NT2/D1 (cell line): Measurements from ENCODE around the gene KIF3A.

Experiments
- YY1 ChIP-seq: IDR thresholded peaks from 2 replicates; pipeline ENCODE4 v1.6.1; 2011; ENCODE audit not compliant: insufficient read length, insufficient read depth
- ZNF274 ChIP-seq: IDR thresholded peaks from 2 replicates; pipeline ENCODE4 v1.6.1; 2011; ENCODE audit warnings: mild to moderate bottlenecking, low read depth, low read length

- TF ChIP-seq ZNF274 (no peak), YY1 (no peak)
Observed at GRCh38 chr5:132781029-132781428, 43.7 kb upstream of the KIF3A start.
